Stomach (tissue), 9 donors: ENCODE measurements around the gene GRXCR1. TPM values are rescaled to one million over a fixed set of nuclear protein-coding genes. Genes with fewer than 3 reads are reported as not detected.

Source experiments
- DNase-seq, 2 donors: peaks; one replicate each; pipeline versions ENCODE4 v3.0.0 to v3.0.0-alpha.2; 2013 to 2019
- H3K27ac ChIP-seq, 5 donors: fragments of 200-600 bp in 4 of 5; sonication (generic) in 4 of 5; one replicate each; pipeline ENCODE4 v1.5.1; 2013 to 2019; ENCODE audit warnings: mild to moderate bottlenecking in 1 of 5, moderate library complexity in 1 of 5
- H3K27me3 ChIP-seq, 3 donors: fragments of 200-600 bp; sonication (generic); one replicate each; pipeline ENCODE4 v1.5.1; 2017 to 2019; ENCODE audit warnings: mixed run types in 1 of 3
- H3K36me3 ChIP-seq, 4 donors: fragments of 200-600 bp; sonication (generic); 1 replicate in 3 of 4; 2 replicates in 1 of 4; pipeline ENCODE4 v1.5.1; 2016 to 2019
- H3K4me1 ChIP-seq, 4 donors: fragments of 200-600 bp; sonication (generic); one replicate each; pipeline ENCODE4 v1.5.1; 2016 to 2019
- H3K4me3 ChIP-seq, 4 donors: fragments of 200-600 bp; sonication (generic) in 3 of 4; one replicate each; pipeline ENCODE4 v1.5.1; 2016 to 2019; ENCODE audit warnings: mild to moderate bottlenecking in 1 of 4
- H3K9me3 ChIP-seq, 4 donors: fragments of 200-600 bp; sonication (generic); one replicate each; pipeline ENCODE4 v1.5.1; 2016 to 2019
- EP300 ChIP-seq: sonication (generic); formaldehyde crosslinking; IDR thresholded peaks from one replicate; pipeline ENCODE4 v1.6.1; 2017; ENCODE audit warnings: antibody characterized with exemption
- POLR2A ChIP-seq, 4 donors: fragments of 450-650 bp; IDR thresholded peaks; one replicate each; pipeline ENCODE4 v1.6.1; 2016; ENCODE audit warnings: antibody characterized with exemption in 4 of 4, control low read depth in 2 of 4, mild to moderate bottlenecking in 1 of 4, moderate library complexity in 1 of 4
- POLR2AphosphoS5 ChIP-seq, 3 donors: sonication (generic); formaldehyde crosslinking; IDR thresholded peaks; one replicate each; pipeline ENCODE4 v1.6.1; 2016; ENCODE audit warnings: antibody characterized with exemption in 3 of 3
- WGBS, 5 donors: extraction: QIAGEN DNeasy Blood & Tissue Kit in 3 of 5; methylation state at CpG; one replicate each; pipeline versions ENCODE4 v1.1.5 to v1.1.7; 2013 to 2018; 5-methylcytosine and 5-hydroxymethylcytosine counted together
- intact Hi-C: fragments of 100-400 bp; cut with DNase I; formaldehyde crosslinking; loops from one replicate; pipeline ENCODE4 v1.15.1; 2023; ENCODE audit warnings: low total_unique reads
- polyA plus RNA-seq, 3 donors: library from polyadenylated mRNA; stranded (reverse); fragments of 200-250 nt; gene quantifications; one replicate each; pipeline ENCODE4 v1.2.3, GENCODE V29; 2013
- total RNA-seq, 5 donors: library from RNA; depleted of rRNA; stranded (reverse); fragments of >200 nt; gene quantifications; one replicate each; pipeline versions ENCODE4 v1.1.0 to v1.2.3, GENCODE V29; 2014 to 2016
- TF ChIP-seq, protein P1 (sequence below), 7 experiments: fragments of 450-650 bp in 4 of 7; fragments of 200-600 bp in 3 of 7; sonication (generic) in 3 of 7; IDR thresholded peaks; one replicate each; pipeline ENCODE4 v1.5.1; 2016 to 2019; ENCODE audit warnings: antibody characterized with exemption in 7 of 7, control low read depth in 2 of 7, mild to moderate bottlenecking in 1 of 7
- donor health status: healthy with polysubstance abuse.
- donor health status: Bipolar disorder and iron deficiency.
- donor health status: healthy.

Gene GRXCR1
- total and polyA plus RNA-seq, 8 donors = not detected

GRCh38 chr4:42925921-42926320 lies 33.4 kb downstream of the GRXCR1 start:
- no peaks in the 10 kb centered on the region for H3K27me3 ChIP-seq
- H3K36me3 ChIP-seq = no peaks in the 10 kb centered on the region
- no peak overlapping the region for H3K27ac ChIP-seq
- no peaks in the 10 kb centered on the region for H3K4me1 ChIP-seq
- WGBS, 5 donors = 44 to 55% (median 50%) methylated on average over 3 of the region's 3 CpGs
- no peaks in the 10 kb centered on the region for H3K9me3 ChIP-seq
- intact Hi-C loops = no loop called here
- DNase-seq = no peak
- no peak for TF ChIP-seq EP300
- no peak for TF ChIP-seq POLR2A (IDR thresholded peaks at IDR 0.05)
- TF ChIP-seq, protein P1, sequence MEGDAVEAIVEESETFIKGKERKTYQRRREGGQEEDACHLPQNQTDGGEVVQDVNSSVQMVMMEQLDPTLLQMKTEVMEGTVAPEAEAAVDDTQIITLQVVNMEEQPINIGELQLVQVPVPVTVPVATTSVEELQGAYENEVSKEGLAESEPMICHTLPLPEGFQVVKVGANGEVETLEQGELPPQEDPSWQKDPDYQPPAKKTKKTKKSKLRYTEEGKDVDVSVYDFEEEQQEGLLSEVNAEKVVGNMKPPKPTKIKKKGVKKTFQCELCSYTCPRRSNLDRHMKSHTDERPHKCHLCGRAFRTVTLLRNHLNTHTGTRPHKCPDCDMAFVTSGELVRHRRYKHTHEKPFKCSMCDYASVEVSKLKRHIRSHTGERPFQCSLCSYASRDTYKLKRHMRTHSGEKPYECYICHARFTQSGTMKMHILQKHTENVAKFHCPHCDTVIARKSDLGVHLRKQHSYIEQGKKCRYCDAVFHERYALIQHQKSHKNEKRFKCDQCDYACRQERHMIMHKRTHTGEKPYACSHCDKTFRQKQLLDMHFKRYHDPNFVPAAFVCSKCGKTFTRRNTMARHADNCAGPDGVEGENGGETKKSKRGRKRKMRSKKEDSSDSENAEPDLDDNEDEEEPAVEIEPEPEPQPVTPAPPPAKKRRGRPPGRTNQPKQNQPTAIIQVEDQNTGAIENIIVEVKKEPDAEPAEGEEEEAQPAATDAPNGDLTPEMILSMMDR (IDR thresholded peaks at IDR 0.05) = no peak
- TF ChIP-seq POLR2AphosphoS5 (IDR thresholded peaks at IDR 0.05) = no peak
- H3K4me3 ChIP-seq = no peak overlapping the region

DNA sequence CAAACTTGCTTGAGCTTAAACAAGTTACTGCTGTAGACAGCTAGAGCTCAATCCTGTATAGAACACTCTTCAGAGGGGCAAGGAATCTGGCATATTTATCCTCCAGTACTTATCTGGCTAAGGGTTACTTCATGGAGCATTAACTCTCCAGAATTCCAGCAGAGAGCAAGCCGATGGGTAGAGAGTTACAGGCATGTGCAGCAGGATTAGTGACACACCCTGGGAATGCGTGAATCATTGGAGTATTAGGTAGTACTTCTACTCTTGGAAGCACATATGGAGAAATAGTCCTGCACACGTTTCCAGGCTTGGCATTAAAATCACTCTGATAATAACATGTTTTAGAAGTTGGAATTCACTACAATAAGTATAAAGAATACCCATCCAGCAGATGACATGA lies 35.4 kb downstream of the GRXCR1 start:
- TF ChIP-seq POLR2AphosphoS5 (IDR thresholded peaks at IDR 0.05) (no peak), EP300 (no peak), POLR2A (IDR thresholded peaks at IDR 0.05) (no peak)
- TF ChIP-seq, protein P1 (IDR thresholded peaks at IDR 0.05) = no peak
- DNase-seq = no peak
- H3K4me3 ChIP-seq = no peak overlapping the region
- no peaks in the 10 kb centered on the region for H3K27me3 ChIP-seq
- H3K27ac ChIP-seq = no peak overlapping the region
- WGBS, 5 donors = 65 to 75% (median 70%) methylated on average over 3 of the region's 3 CpGs
- H3K9me3 ChIP-seq = no peaks in the 10 kb centered on the region
- H3K4me1 ChIP-seq = no peaks in the 10 kb centered on the region
- H3K36me3 ChIP-seq = no peaks in the 10 kb centered on the region
- intact Hi-C loops = no loop called here

GRCh38 chr4:42928582-42928981 lies 36.1 kb downstream of the GRXCR1 start:
- Histone ChIP-seq H3K27me3 (no peaks in the 10 kb centered on the region), H3K27ac (no peak overlapping the region), H3K4me1 (no peaks in the 10 kb centered on the region), H3K4me3 (no peak overlapping the region), H3K9me3 (no peaks in the 10 kb centered on the region), H3K36me3 (no peaks in the 10 kb centered on the region)
- TF ChIP-seq, protein P1 (IDR thresholded peaks at IDR 0.05) = no peak
- TF ChIP-seq POLR2AphosphoS5 (IDR thresholded peaks at IDR 0.05) = no peak
- no peak for TF ChIP-seq POLR2A (IDR thresholded peaks at IDR 0.05)
- TF ChIP-seq EP300 = no peak
- intact Hi-C loops = no loop called here
- DNase-seq = no peak

DNA sequence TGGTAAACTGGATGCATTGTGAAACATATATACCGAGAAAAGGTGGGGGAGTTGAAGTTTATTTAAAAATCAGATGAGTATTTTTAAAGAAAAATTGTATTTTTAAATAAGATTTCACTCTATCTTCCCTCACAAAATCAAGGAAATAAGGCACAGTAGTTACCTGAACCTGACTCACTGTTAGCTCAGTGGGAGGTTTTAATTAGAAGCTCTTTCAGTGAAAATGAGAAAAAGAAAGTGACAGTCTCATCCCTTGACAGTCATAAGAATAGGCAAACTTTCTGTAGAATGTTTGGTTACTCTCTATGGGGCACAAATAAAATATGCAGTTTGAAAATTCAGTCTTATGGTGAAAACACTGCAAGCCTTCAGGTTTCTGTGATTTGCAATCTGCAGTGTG lies 49.7 kb downstream of the GRXCR1 start:
- no peaks in the 10 kb centered on the region for H3K9me3 ChIP-seq
- TF ChIP-seq EP300 (no peak), POLR2AphosphoS5 (IDR thresholded peaks at IDR 0.05) (no peak), POLR2A (IDR thresholded peaks at IDR 0.05) (no peak)
- TF ChIP-seq, protein P1 (IDR thresholded peaks at IDR 0.05) = no peak
- 67 to 80% (median 76%) methylated on average over 1 of the region's 1 CpG for WGBS, 5 donors
- no peaks in the 10 kb centered on the region for H3K36me3 ChIP-seq
- no peaks in the 10 kb centered on the region for H3K4me1 ChIP-seq
- H3K27ac ChIP-seq = no peak overlapping the region
- intact Hi-C loops = no loop called here
- no peaks in the 10 kb centered on the region for H3K27me3 ChIP-seq
- no peak overlapping the region for H3K4me3 ChIP-seq
- DNase-seq = no peak
